ENCODE results near the gene MSGN1. TPM values are rescaled to one million over a fixed set of nuclear protein-coding genes. Genes with fewer than 3 reads are reported as not detected.
A peak's percentile ranks its signal among the peaks of the same experiment; 100 is the strongest.

The MSGN1 gene
- total and polyA plus RNA-seq, 2 of the 4 experiments (the other 2 are of a cell fraction), result not detected

- H3K9ac ChIP-seq (ENCODE audit: low read depth, low read length), result no peak overlapping the region
- no peak overlapping the region for H3K4ac ChIP-seq (ENCODE audit: low read depth, low read length)
- H3K36me3 ChIP-seq (ENCODE audit: control insufficient read depth, insufficient read depth, low read length), result no peaks in the 10 kb centered on the region
- H3K23ac ChIP-seq (ENCODE audit: low read depth, low read length), result no peak overlapping the region
- no peak overlapping the region for H2BK120ac ChIP-seq (ENCODE audit: low read depth, low read length)
- no peaks in the 10 kb centered on the region for H3K4me1 ChIP-seq (ENCODE audit: control insufficient read depth, insufficient read depth, low read length)
- dilution Hi-C loops (cut with HindIII; ENCODE audit: low sequenced_read_pairs, unreplicated experiment), result no loop called here
- no peak overlapping the region for H3K4me2 ChIP-seq (ENCODE audit: low read depth, low read length)
- POLR2A ChIA-PET (ENCODE audit: unreplicated experiment), result no interaction called here
- no peaks in the 10 kb centered on the region for H3K9me1 ChIP-seq (ENCODE audit: insufficient read depth, low read length)
- H3K18ac ChIP-seq (ENCODE audit: low read depth, low read length), result no peak overlapping the region
- no peak overlapping the region for H4K91ac ChIP-seq (ENCODE audit: insufficient read depth, low read depth, low read length)
- no peak overlapping the region for H4K5ac ChIP-seq (ENCODE audit: low read depth, low read length)
- H2BK15ac ChIP-seq (ENCODE audit: low read depth, low read length), result no peak overlapping the region
- TF ChIP-seq MAZ (IDR thresholded peaks at IDR 0.05; ENCODE audit: borderline replicate concordance, low read depth, low read length), result no peak
- no peak for TF ChIP-seq RAD21 (IDR thresholded peaks at IDR 0.05; ENCODE audit: low read length)
- TF ChIP-seq CEBPB (IDR thresholded peaks at IDR 0.05; ENCODE audit: low read depth, low read length), result peak; percentile 31; the same call in 1 of the 2 replicates
- H3K4me3 ChIP-seq (ENCODE audit: insufficient read depth, low read depth, low read length), result no peak overlapping the region
- no peak overlapping the region for H4K8ac ChIP-seq (ENCODE audit: low read depth in 2 of 2, low read length in 2 of 2)
- H3K27ac ChIP-seq (ENCODE audit: insufficient read depth, low read length), result no peak overlapping the region
- no peaks in the 10 kb centered on the region for H4K20me1 ChIP-seq (ENCODE audit: insufficient read depth, low read length)
- intact Hi-C loops (cut with micrococcal nuclease), result no loop called here
- no TSS peak for BruUV-seq (replicated peaks)
- H3K14ac ChIP-seq (replicated peaks; ENCODE audit: low read depth, low read length), result no peak overlapping the region
- no peak overlapping the region for H2AK5ac ChIP-seq (ENCODE audit: low read depth, low read length)
- no peak overlapping the region for H2AK9ac ChIP-seq (replicated peaks; ENCODE audit: low read depth, low read length, poor library complexity)
- peaks cover 10% of the 10 kb centered on the region for H3K27me3 ChIP-seq (ENCODE audit: control insufficient read depth, insufficient read depth, low read length)
- WGBS, 2 experiments (ENCODE audit: extremely low coverage in 2 of 2, insufficient read length in 1 of 2), result no CpG with 5 or more reads among the region's 2 CpGs
- no peak overlapping the region for H2BK20ac ChIP-seq (ENCODE audit: low read depth, low read length)
- no peaks in the 10 kb centered on the region for H3K9me3 ChIP-seq (ENCODE audit: control insufficient read depth, insufficient read depth, low read length)
- no peak overlapping the region for H3K56ac ChIP-seq (ENCODE audit: extremely low read depth, insufficient read depth, low read length)
- ATAC-seq (ENCODE audit: low read depth), result no peak
- no peak overlapping the region for H2AFZ ChIP-seq (replicated peaks; ENCODE audit: low read length, poor library complexity)
- no peak for DNase-seq
- H2BK5ac ChIP-seq (ENCODE audit: low read depth, low read length, poor library complexity, severe bottlenecking), result no peak overlapping the region
- no peaks in the 10 kb centered on the region for H3K79me1 ChIP-seq (ENCODE audit: low read depth in 1 of 2, low read length in 2 of 2)
- CTCF ChIA-PET, result interaction anchor here (1.7 kb wide), 1 partner anchor 306 kb away, joined by 5 read pairs; no protein-coding TSS in a partner anchor
- in situ Hi-C loops (cut with MboI; ENCODE audit: low sequenced_read_pairs), result no loop called here
Observed at GRCh38 chr2:17843457-17843856, 27.2 kb downstream of the MSGN1 start.
